Measurements from ENCODE around the gene MRPL49.
A peak's percentile ranks its signal among the peaks of the same experiment; 100 is the strongest.

Gene MRPL49

GRCh38 chr11:65083834-65084597 is 38.1 kb upstream of the MRPL49 start, which contains the start of the genes CDCA5 and ZFPL1:
Gene CDCA5, minus strand, starts transcription at chr11:65084040. Its CDS starts 62 bp downstream, at chr11:65083978.
Gene ZFPL1, plus strand, starts transcription at chr11:65084222. Its CDS starts 477 bp downstream, at chr11:65084699.
- no peak for TF ChIP-seq CTCF (IDR thresholded peaks at IDR 0.05; ENCODE audit: control insufficient read depth, extremely low read depth, insufficient read depth)
- peak within 1 kb of the TSS; percentile 99 for H3K4me3 ChIP-seq (ENCODE audit: low read depth, low read length)
- peak; percentile 82 for DNase-seq (ENCODE audit: low read depth)

GRCh38 chr11:65084598-65085375 is 37.3 kb upstream of the MRPL49 start:
- peak overlapping the region; percentile 99 for H3K4me3 ChIP-seq (ENCODE audit: low read depth, low read length)
- no peak for TF ChIP-seq CTCF (IDR thresholded peaks at IDR 0.05; ENCODE audit: control insufficient read depth, extremely low read depth, insufficient read depth)
- no peak for DNase-seq (ENCODE audit: low read depth)

GRCh38 chr11:65085446-65085845 is 36.7 kb upstream of the MRPL49 start:
- H3K4me3 ChIP-seq (ENCODE audit: low read depth, low read length): no peak overlapping the region
- no peak for DNase-seq (ENCODE audit: low read depth)
- TF ChIP-seq CTCF (IDR thresholded peaks at IDR 0.05; ENCODE audit: control insufficient read depth, extremely low read depth, insufficient read depth): no peak

GRCh38 chr11:65086809-65087208 is 35.3 kb upstream of the MRPL49 start:
- DNase-seq (ENCODE audit: low read depth): no peak
- TF ChIP-seq CTCF (IDR thresholded peaks at IDR 0.05; ENCODE audit: control insufficient read depth, extremely low read depth, insufficient read depth): no peak
- H3K4me3 ChIP-seq (ENCODE audit: low read depth, low read length): no peak overlapping the region

GRCh38 chr11:65087216-65087615 is 34.9 kb upstream of the MRPL49 start:
- no peak for TF ChIP-seq CTCF (IDR thresholded peaks at IDR 0.05; ENCODE audit: control insufficient read depth, extremely low read depth, insufficient read depth)
- DNase-seq (ENCODE audit: low read depth): no peak
- H3K4me3 ChIP-seq (ENCODE audit: low read depth, low read length): no peak overlapping the region

GRCh38 chr11:65087827-65088226 is 34.3 kb upstream of the MRPL49 start:
- DNase-seq (ENCODE audit: low read depth): no peak
- H3K4me3 ChIP-seq (ENCODE audit: low read depth, low read length): no peak overlapping the region
- TF ChIP-seq CTCF (IDR thresholded peaks at IDR 0.05; ENCODE audit: control insufficient read depth, extremely low read depth, insufficient read depth): no peak

Data from LNCaP clone FGC (cell line).